SK-N-SH (cell line): ENCODE results near the gene PCDHA5.
"Not testable (repeated sequence)": the region's sequence is repeated elsewhere in the genome, so short reads cannot be mapped to it uniquely, and the experiment has no call there.

Source experiments
- CTCF ChIP-seq: fragments of 200-600 bp; sonication (generic); IDR thresholded peaks from 2 replicates; pipeline ENCODE4 v1.6.1; 2017; ENCODE audit warnings: antibody characterized with exemption, mild to moderate bottlenecking, moderate library complexity
- EP300 ChIP-seq, 2 experiments: IDR thresholded peaks; 2 replicates each; pipeline versions ENCODE4 v1.4.0 to v1.6.1; 2012; ENCODE audit warnings: borderline replicate concordance in 1 of 2, low read depth in 1 of 2, low read length in 1 of 2
- FOXM1 ChIP-seq: IDR thresholded peaks from 2 replicates; pipeline ENCODE4 v1.4.0; 2012; ENCODE audit warnings: low read depth, mild to moderate bottlenecking
- IRF3 ChIP-seq: fragments of 150-350 bp; IDR thresholded peaks from 2 replicates; pipeline ENCODE4 v1.6.1; 2016; ENCODE audit warnings: mild to moderate bottlenecking, low read depth, low read length
- POLR2AphosphoS5 ChIP-seq: IDR thresholded peaks from 2 replicates; pipeline ENCODE4 v1.6.1; 2012; ENCODE audit warnings: low read depth, low read length
- RCOR1 ChIP-seq: fragments of 150-350 bp; IDR thresholded peaks from 2 replicates; pipeline ENCODE4 v1.6.1; 2017; ENCODE audit warnings: antibody characterized with exemption, low read length
- REST ChIP-seq: IDR thresholded peaks from 2 replicates; pipeline ENCODE4 v1.6.1; 2012; ENCODE audit warnings: mild to moderate bottlenecking, low read depth, low read length, moderate library complexity
- RFX5 ChIP-seq: IDR thresholded peaks from 2 replicates; pipeline ENCODE4 v1.6.1; 2012; ENCODE audit warnings: mild to moderate bottlenecking, improper control_type of control experiment, low read length
- USF2 ChIP-seq: fragments of 150-350 bp; IDR thresholded peaks from 2 replicates; pipeline ENCODE4 v1.6.1; 2017; ENCODE audit warnings: antibody characterized with exemption, low read length, low read depth, borderline replicate concordance

GRCh38 chr5:140787849-140788504, 33.4 kb upstream of the PCDHA5 start:
- not testable (repeated sequence) for TF ChIP-seq EP300 (IDR thresholded peaks at IDR 0.05; ENCODE audit: borderline replicate concordance in 1 of 2, low read depth in 1 of 2, low read length in 1 of 2); POLR2AphosphoS5; USF2; RFX5; FOXM1; REST; CTCF; IRF3; RCOR1
